Measurements from ENCODE around the gene ELOVL3.

- TF ChIP-seq CTCF (conservative IDR thresholded peaks at IDR 0.05) (no peak), EZH2 (IDR thresholded peaks at IDR 0.05; ENCODE audit: low read depth) (no peak)
Measured at GRCh38 chr10:102220612-102221011, 5.5 kb upstream of the ELOVL3 start.

All from PC-9 (cell line).